Fibroblast of pulmonary artery (primary cell): Measurements from ENCODE around the gene CCDC88A.
A peak's percentile ranks its signal among the peaks of the same experiment; 100 is the strongest.
"Not testable (repeated sequence)": the region's sequence is repeated elsewhere in the genome, so short reads cannot be mapped to it uniquely, and the experiment has no call there.

Source experiments
- DNase-seq: peaks from one replicate; pipeline ENCODE4 v3.0.0-alpha.2; 2010; ENCODE audit warnings: low read depth
- H3K4me3 ChIP-seq: replicated peaks from 2 replicates; pipeline ENCODE4 v1.5.1; 2011; ENCODE audit warnings: low read depth, mild to moderate bottlenecking, control low read depth, low read length, moderate library complexity
- CTCF ChIP-seq: IDR thresholded peaks from 2 replicates; pipeline ENCODE4 v1.5.1; 2011; ENCODE audit warnings: mild to moderate bottlenecking, control low read depth, low read length, inconsistent platforms; ENCODE audit errors: missing control alignments

Gene CCDC88A

GRCh38 chr2:55279214-55279835, 140.3 kb downstream of the CCDC88A start:
- H3K4me3 ChIP-seq, DNase-seq: not testable (repeated sequence)

DNA sequence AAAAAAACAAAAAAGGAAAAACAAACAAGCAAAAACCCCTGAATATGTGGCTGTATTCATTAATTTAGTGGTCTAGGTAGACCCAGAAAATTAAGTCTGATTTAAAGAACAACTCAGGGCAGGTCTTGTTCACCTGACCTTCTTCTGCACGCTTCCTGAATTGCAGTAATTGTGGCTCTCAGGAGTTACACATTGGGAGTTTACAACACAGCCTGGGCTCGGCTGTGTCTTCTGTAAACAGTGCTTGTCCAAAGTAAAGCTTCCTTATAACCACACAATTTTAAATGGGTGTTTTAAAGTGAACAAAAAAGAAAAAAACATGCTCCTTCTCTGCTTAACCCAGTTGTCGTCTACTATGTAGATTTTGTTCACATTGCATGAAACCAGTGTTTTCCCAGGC, 142.3 kb downstream of the CCDC88A start:
- TF ChIP-seq CTCF = no peak
- no peak for DNase-seq
- no peak overlapping the region for H3K4me3 ChIP-seq

DNA sequence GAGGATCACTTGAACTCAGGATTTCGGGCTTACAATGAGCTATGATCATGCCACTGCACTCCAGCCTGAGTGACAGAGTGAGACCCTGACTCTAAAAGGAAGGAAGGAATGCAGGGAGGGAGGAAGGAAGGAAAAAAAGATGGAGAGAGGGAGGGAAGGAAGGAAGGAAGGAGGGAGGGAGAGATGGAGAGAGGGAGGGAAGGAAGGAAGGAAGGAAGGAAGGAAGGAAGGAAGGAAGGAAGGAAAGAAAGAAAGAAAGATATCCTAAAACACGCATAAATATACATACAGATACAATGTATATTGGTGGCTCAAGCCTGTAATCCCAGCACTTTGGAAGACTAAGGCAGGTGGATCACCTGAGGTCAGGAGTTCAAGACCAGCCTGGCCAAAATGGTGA, 145.3 kb downstream of the CCDC88A start:
- DNase-seq, H3K4me3 ChIP-seq: not testable (repeated sequence)

GRCh38 chr2:55269645-55269990, 150.0 kb downstream of the CCDC88A start:
- peak overlapping the region; percentile 93 for H3K4me3 ChIP-seq
- TF ChIP-seq CTCF = no peak
- peak; percentile 8 for DNase-seq

DNA sequence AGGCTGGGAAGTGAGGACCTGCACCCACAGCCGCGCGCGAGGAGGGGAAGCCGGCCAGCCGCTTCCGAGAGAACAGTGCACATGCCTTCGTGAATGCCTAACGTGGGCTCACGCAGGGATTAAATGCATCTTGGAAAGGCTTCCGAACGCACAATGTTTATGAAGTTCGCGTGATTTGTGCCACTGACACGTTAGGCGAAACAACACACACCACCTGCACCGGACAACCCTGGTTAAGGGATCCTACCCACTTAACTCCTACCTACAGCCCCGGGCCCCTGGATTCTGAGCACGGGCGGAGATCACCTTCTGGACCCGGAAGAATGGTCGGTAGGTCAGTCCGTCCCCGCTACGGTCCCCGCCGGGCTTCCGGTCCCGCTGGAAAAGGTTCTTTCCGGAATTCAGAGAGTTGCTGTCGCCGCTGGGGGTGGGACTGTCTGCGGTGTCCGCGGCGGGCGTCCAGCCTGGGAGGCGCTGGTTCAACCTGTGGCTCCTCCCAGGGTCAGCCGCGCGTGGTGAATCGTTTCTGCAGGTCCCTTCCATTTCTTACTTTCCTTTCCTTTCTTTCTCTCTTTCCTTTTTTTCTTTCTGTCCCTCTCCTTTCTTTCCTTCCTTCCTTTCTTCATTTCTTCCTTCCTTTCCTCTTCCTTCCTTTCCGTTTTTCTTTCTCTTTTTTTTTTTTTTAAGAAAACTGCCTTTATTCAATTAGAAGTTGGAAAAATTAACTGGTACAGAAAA, 150.6 kb downstream of the CCDC88A start, which contains the start of gene MTIF2:
TSS of gene MTIF2 (minus strand) at position 325 of the 738 bp plus-strand sequence. CDS start 5,373 bp downstream, outside the sequence.
- no peak for TF ChIP-seq CTCF
- H3K4me3 ChIP-seq = peak within 1 kb of the TSS; percentile 93
- peak; percentile 94 for DNase-seq

GRCh38 chr2:55268288-55268906, 151.3 kb downstream of the CCDC88A start:
- TF ChIP-seq CTCF = no peak
- H3K4me3 ChIP-seq = peak overlapping the region; percentile 93
- DNase-seq = no peak

- not testable (repeated sequence) for H3K4me3 ChIP-seq, DNase-seq
Measured at GRCh38 chr2:55259586-55259985, 160.1 kb downstream of the CCDC88A start.

DNA sequence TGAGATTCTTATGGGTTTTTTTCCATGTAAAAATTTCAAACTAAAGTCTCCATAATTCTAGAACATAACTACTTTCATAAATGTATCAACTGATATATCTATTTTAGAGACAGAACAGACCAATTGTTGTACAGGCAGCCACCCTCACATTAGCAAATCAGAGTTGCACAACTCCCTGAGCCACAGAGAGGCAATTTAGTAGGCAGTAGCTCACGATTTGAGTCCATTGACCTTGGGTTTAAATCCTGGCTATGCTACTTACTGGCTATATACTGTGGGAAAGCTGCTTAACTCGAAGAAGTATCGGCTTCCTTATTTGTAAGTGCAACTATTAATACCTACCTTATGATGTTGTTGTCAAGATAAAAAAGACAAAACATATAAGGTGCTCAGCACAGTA, 166.8 kb downstream of the CCDC88A start:
- H3K4me3 ChIP-seq = no peak overlapping the region
- no peak for TF ChIP-seq CTCF
- no peak for DNase-seq
